Measurements from ENCODE around the gene PRSS27. TPM values are rescaled to one million over a fixed set of nuclear protein-coding genes. Genes with fewer than 3 reads are reported as not detected.

The PRSS27 gene
- total and polyA plus RNA-seq, 2 donors (not counting 3 experiments of a cell fraction or from before 2014, with no cell fraction given): 0.33 to 0.53 TPM

DNA sequence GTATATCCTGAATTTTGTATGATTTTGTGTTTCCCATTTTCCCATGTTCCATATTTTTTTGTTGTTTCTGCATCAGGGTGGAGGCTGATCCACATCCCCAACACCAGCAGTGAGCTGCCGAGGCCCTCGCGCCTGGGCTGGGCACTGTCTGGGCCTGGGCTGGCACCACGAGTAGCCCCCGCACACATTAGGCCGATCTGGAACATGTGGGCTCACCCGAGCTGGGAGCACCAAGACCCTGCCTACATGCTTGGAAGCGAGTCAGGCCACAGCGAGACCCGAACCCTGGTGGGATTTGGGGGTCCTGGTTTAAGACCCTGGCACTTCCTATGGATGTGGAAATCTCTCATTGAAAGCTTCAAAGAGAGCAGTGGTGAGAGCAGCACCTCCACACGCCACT is 29.2 kb downstream of the PRSS27 start:
- intact Hi-C loops (cut with micrococcal nuclease) (no loop called here), dilution Hi-C loops (cut with MboI; ENCODE audit: extremely low pct_ligation_motif_present, low sequenced_read_pairs) (no loop called here)
- Histone ChIP-seq H3K9me1 (replicated peaks; ENCODE audit: control insufficient read depth, extremely low read depth, insufficient read depth, low read length) (no peaks in the 10 kb centered on the region), H3K36me3 (ENCODE audit: control insufficient read depth in 2 of 2, extremely low read depth in 1 of 2, insufficient read depth in 2 of 2, low read length in 2 of 2) (peaks cover 0 to 7% of the 10 kb centered on the region in 2 experiments), H3K9me3 (replicated peaks; ENCODE audit: control insufficient read depth, insufficient read depth, low read length) (no peaks in the 10 kb centered on the region), H3K4me1 (ENCODE audit: control insufficient read depth, extremely low read depth, insufficient read depth, low read length) (no peaks in the 10 kb centered on the region), H2AFZ (ENCODE audit: low read depth, low read length) (no peak overlapping the region), H3K4me3 (replicated peaks in 1 of 3; ENCODE audit: insufficient read depth in 1 of 3, low read depth in 1 of 3, low read length in 3 of 3) (no peak overlapping the region), H4K20me1 (replicated peaks; ENCODE audit: control insufficient read depth, extremely low read depth, insufficient read depth, low read length) (no peaks in the 10 kb centered on the region), H3K9ac (replicated peaks; ENCODE audit: extremely low read depth, insufficient read depth, low read length) (no peak overlapping the region), H3K27me3 (ENCODE audit: control insufficient read depth in 2 of 2, insufficient read depth in 2 of 2, low read length in 2 of 2) (no peaks in the 10 kb centered on the region), H3K4me2 (ENCODE audit: insufficient read depth, low read length) (no peak overlapping the region), H3K27ac (ENCODE audit: insufficient read depth, low read depth, low read length) (no peak overlapping the region), H3K79me2 (ENCODE audit: control insufficient read depth, insufficient read depth, low read length) (peaks cover 25% of the 10 kb centered on the region)
- FAIRE-seq (no peak), DNase-seq (ENCODE audit: low read depth, low spot score) (no peak)
- BruUV-seq (replicated peaks): no TSS peak
- CTCF ChIA-PET: interaction anchor here (0.9 to 1.4 kb wide), 2 partner anchors 9 to 13 kb away, joined by 3 read pairs; partner anchors contain the start of gene KCTD5
- POLR2A ChIA-PET: interaction anchor here (2.3 kb wide), 1 partner anchor 9 kb away, joined by 5 read pairs; the partner anchor contains the start of gene KCTD5
- TF ChIP-seq, protein P1, sequence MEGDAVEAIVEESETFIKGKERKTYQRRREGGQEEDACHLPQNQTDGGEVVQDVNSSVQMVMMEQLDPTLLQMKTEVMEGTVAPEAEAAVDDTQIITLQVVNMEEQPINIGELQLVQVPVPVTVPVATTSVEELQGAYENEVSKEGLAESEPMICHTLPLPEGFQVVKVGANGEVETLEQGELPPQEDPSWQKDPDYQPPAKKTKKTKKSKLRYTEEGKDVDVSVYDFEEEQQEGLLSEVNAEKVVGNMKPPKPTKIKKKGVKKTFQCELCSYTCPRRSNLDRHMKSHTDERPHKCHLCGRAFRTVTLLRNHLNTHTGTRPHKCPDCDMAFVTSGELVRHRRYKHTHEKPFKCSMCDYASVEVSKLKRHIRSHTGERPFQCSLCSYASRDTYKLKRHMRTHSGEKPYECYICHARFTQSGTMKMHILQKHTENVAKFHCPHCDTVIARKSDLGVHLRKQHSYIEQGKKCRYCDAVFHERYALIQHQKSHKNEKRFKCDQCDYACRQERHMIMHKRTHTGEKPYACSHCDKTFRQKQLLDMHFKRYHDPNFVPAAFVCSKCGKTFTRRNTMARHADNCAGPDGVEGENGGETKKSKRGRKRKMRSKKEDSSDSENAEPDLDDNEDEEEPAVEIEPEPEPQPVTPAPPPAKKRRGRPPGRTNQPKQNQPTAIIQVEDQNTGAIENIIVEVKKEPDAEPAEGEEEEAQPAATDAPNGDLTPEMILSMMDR (IDR thresholded peaks at IDR 0.05; ENCODE audit: extremely low read depth in 1 of 2, insufficient read depth in 1 of 2, low read depth in 1 of 2, low read length in 2 of 2): no peak
- TF ChIP-seq JUN (IDR thresholded peaks at IDR 0.05; ENCODE audit: borderline replicate concordance, insufficient read depth, insufficient read length, low read depth) (no peak), MYC (IDR thresholded peaks at IDR 0.05; ENCODE audit: low read depth, low read length) (no peak), EZH2 (IDR thresholded peaks at IDR 0.05; ENCODE audit: borderline replicate concordance, low read depth, low read length, severe bottlenecking) (no peak), FOS (IDR thresholded peaks at IDR 0.05; ENCODE audit: borderline replicate concordance, insufficient read depth, low read length) (no peak)

All from endothelial cell of umbilical vein (primary cell).